ENCODE data around the gene MAPKAP1.

Gene MAPKAP1

GRCh38 chr9:125425170-125425897 lies 281.7 kb downstream of the MAPKAP1 start:
- Histone ChIP-seq H3K36me3 (ENCODE audit: control insufficient read depth, insufficient read depth, low read length) (no peaks in the 10 kb centered on the region), H3K4me1 (no peaks in the 10 kb centered on the region), H3K4me3 (ENCODE audit: low read depth, low read length) (no peak overlapping the region), H3K9me3 (ENCODE audit: control insufficient read depth, low read length) (no peaks in the 10 kb centered on the region), H2AFZ (no peak overlapping the region), H3K27me3 (ENCODE audit: control insufficient read depth, insufficient read depth, low read length) (no peaks in the 10 kb centered on the region), H3K4me2 (ENCODE audit: low read length) (no peak overlapping the region), H3K79me2 (no peaks in the 10 kb centered on the region), H3K9ac (no peak overlapping the region), H3K27ac (no peak overlapping the region)
- TF ChIP-seq CTCF (IDR thresholded peaks at IDR 0.05) = no peak

- Histone ChIP-seq H3K4me1 (no peaks in the 10 kb centered on the region), H3K4me3 (ENCODE audit: low read depth, low read length) (no peak overlapping the region), H3K4me2 (ENCODE audit: low read length) (no peak overlapping the region), H3K27ac (no peak overlapping the region), H2AFZ (no peak overlapping the region), H3K9me3 (ENCODE audit: control insufficient read depth, low read length) (no peaks in the 10 kb centered on the region), H3K79me2 (no peaks in the 10 kb centered on the region), H3K27me3 (ENCODE audit: control insufficient read depth, insufficient read depth, low read length) (no peaks in the 10 kb centered on the region), H3K9ac (no peak overlapping the region), H3K36me3 (ENCODE audit: control insufficient read depth, insufficient read depth, low read length) (no peaks in the 10 kb centered on the region)
- no peak for TF ChIP-seq CTCF (IDR thresholded peaks at IDR 0.05)
Observed at GRCh38 chr9:125423964-125424363, 283.0 kb downstream of the MAPKAP1 start.

GRCh38 chr9:125422853-125423252 lies 284.2 kb downstream of the MAPKAP1 start:
- H3K9me3 ChIP-seq (ENCODE audit: control insufficient read depth, low read length) = no peaks in the 10 kb centered on the region
- no peak overlapping the region for H3K4me3 ChIP-seq (ENCODE audit: low read depth, low read length)
- no peaks in the 10 kb centered on the region for H3K79me2 ChIP-seq
- H3K4me2 ChIP-seq (ENCODE audit: low read length) = no peak overlapping the region
- H3K27ac ChIP-seq = no peak overlapping the region
- no peaks in the 10 kb centered on the region for H3K27me3 ChIP-seq (ENCODE audit: control insufficient read depth, insufficient read depth, low read length)
- H3K4me1 ChIP-seq = no peaks in the 10 kb centered on the region
- H2AFZ ChIP-seq = no peak overlapping the region
- H3K9ac ChIP-seq = no peak overlapping the region
- TF ChIP-seq CTCF (IDR thresholded peaks at IDR 0.05) = no peak
- H3K36me3 ChIP-seq (ENCODE audit: control insufficient read depth, insufficient read depth, low read length) = no peaks in the 10 kb centered on the region

- Histone ChIP-seq H3K27ac (no peak overlapping the region), H3K36me3 (ENCODE audit: control insufficient read depth, insufficient read depth, low read length) (no peaks in the 10 kb centered on the region), H3K9ac (no peak overlapping the region), H3K9me3 (ENCODE audit: control insufficient read depth, low read length) (no peaks in the 10 kb centered on the region), H3K4me1 (no peaks in the 10 kb centered on the region), H2AFZ (no peak overlapping the region), H3K79me2 (no peaks in the 10 kb centered on the region), H3K27me3 (ENCODE audit: control insufficient read depth, insufficient read depth, low read length) (no peaks in the 10 kb centered on the region), H3K4me3 (ENCODE audit: low read depth, low read length) (no peak overlapping the region), H3K4me2 (ENCODE audit: low read length) (no peak overlapping the region)
- no peak for TF ChIP-seq CTCF (IDR thresholded peaks at IDR 0.05)
Observed at GRCh38 chr9:125421591-125422181, 285.3 kb downstream of the MAPKAP1 start.

- Histone ChIP-seq H3K4me2 (ENCODE audit: low read length) (no peak overlapping the region), H3K9me3 (ENCODE audit: control insufficient read depth, low read length) (no peaks in the 10 kb centered on the region), H3K36me3 (ENCODE audit: control insufficient read depth, insufficient read depth, low read length) (no peaks in the 10 kb centered on the region), H3K27ac (no peak overlapping the region), H3K4me1 (no peaks in the 10 kb centered on the region), H3K4me3 (ENCODE audit: low read depth, low read length) (no peak overlapping the region), H3K9ac (no peak overlapping the region), H3K27me3 (ENCODE audit: control insufficient read depth, insufficient read depth, low read length) (no peaks in the 10 kb centered on the region), H2AFZ (no peak overlapping the region), H3K79me2 (no peaks in the 10 kb centered on the region)
- TF ChIP-seq CTCF (IDR thresholded peaks at IDR 0.05) = no peak
Observed at GRCh38 chr9:125421166-125421565, 285.8 kb downstream of the MAPKAP1 start.

Data from parathyroid adenoma (tissue), 2 donors.